ENCODE results near the gene CPVL.

DNA sequence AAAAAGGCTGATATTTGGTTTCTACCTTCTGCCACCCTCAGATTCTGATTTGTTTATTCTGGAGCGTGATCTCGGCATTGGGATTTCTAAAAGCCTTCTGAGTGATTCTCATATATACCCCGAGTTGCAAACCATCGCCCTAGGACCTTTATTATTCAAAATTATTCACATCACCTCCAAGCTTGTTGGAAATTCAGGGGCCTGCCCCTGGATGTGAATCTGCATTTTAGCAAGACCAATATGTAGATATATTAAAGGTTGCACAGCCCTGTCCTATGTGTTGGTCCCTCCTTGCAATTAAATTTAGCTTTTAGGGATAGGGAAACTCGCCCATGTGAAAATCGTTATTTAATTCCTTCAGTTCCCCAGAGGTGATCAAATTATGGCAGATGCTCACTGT lies 39.3 kb upstream of the CPVL start:
- TF ChIP-seq, protein P1, sequence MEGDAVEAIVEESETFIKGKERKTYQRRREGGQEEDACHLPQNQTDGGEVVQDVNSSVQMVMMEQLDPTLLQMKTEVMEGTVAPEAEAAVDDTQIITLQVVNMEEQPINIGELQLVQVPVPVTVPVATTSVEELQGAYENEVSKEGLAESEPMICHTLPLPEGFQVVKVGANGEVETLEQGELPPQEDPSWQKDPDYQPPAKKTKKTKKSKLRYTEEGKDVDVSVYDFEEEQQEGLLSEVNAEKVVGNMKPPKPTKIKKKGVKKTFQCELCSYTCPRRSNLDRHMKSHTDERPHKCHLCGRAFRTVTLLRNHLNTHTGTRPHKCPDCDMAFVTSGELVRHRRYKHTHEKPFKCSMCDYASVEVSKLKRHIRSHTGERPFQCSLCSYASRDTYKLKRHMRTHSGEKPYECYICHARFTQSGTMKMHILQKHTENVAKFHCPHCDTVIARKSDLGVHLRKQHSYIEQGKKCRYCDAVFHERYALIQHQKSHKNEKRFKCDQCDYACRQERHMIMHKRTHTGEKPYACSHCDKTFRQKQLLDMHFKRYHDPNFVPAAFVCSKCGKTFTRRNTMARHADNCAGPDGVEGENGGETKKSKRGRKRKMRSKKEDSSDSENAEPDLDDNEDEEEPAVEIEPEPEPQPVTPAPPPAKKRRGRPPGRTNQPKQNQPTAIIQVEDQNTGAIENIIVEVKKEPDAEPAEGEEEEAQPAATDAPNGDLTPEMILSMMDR (IDR thresholded peaks at IDR 0.05) = no peak
- no peak for TF ChIP-seq POLR2A (IDR thresholded peaks at IDR 0.05)

Measured in esophagus squamous epithelium (tissue), 4 donors.